ENCODE data around the gene LOXHD1. TPM values are rescaled to one million over a fixed set of nuclear protein-coding genes. Genes with fewer than 3 reads are reported as not detected.

The LOXHD1 gene
- total and polyA plus RNA-seq, 2 of the 13 experiments (the other 11 are each of a cell fraction or from before 2014, with no cell fraction given) = not detected

DNA sequence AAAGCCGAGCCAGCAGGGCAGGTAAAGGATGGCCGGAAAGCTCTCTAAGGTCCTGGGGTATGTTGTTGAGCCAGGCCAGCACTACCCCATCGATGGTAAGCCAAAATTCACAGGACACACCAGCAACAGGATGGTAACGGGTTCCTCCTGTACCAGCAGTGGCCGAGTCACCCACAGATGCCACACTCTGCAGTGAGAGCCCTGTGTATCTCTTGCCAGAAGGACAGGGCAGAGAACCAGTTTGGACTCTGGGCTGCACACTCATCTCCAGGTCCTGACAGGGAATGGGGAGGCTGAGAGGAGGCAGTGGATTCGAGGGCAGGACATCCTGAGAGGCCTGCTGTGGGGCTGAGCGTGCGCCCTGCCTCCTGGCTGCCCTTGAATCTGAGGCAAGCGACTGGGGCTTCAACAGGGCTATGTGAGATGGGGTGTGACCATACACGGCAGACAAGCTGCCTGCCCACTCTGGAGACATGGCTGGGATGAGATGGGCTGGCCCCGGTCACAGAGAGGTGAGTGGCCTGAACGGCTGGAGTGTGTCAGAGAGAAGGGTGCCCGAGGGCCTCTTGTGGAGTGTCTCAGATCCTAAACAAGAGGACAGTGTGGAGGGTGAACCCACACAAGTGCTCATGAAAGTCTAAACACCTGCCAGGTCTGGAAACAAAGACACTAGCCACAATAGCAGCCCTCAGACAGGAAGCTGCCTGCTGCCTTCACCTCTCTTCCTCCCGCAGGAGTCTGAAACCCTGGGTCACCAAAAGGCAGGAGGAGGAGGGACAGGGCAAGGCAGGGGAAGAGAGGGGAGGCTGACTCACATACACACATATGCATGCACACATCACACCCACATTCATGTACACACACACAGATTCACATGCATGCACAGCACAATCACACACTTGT is 182.3 kb downstream of the LOXHD1 start:
- TF ChIP-seq, protein P1, sequence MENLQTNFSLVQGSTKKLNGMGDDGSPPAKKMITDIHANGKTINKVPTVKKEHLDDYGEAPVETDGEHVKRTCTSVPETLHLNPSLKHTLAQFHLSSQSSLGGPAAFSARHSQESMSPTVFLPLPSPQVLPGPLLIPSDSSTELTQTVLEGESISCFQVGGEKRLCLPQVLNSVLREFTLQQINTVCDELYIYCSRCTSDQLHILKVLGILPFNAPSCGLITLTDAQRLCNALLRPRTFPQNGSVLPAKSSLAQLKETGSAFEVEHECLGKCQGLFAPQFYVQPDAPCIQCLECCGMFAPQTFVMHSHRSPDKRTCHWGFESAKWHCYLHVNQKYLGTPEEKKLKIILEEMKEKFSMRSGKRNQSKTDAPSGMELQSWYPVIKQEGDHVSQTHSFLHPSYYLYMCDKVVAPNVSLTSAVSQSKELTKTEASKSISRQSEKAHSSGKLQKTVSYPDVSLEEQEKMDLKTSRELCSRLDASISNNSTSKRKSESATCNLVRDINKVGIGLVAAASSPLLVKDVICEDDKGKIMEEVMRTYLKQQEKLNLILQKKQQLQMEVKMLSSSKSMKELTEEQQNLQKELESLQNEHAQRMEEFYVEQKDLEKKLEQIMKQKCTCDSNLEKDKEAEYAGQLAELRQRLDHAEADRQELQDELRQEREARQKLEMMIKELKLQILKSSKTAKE (CRISPR knock-in tag; IDR thresholded peaks at IDR 0.05; ENCODE audit: borderline replicate concordance) = no peak
- TF ChIP-seq MEF2D (CRISPR knock-in tag; IDR thresholded peaks at IDR 0.05) (peak; percentile 30; the same call in 1 of the 2 replicates), ZNF446 (CRISPR knock-in tag; IDR thresholded peaks at IDR 0.05) (no peak)
- no peak overlapping the region for H2AFZ ChIP-seq (ENCODE audit: low read length)
- peaks cover 0 to 29% of the 10 kb centered on the region in 2 experiments; a peak in 1 of 5 replicates for H3K27me3 ChIP-seq (ENCODE audit: control insufficient read depth in 1 of 2, insufficient read depth in 2 of 2, low read length in 2 of 2)
- BruUV-seq (replicated peaks) = no TSS peak
- no peaks in the 10 kb centered on the region for H3K36me3 ChIP-seq (replicated peaks in 1 of 2; ENCODE audit: control insufficient read depth in 1 of 2, insufficient read depth in 2 of 2, low read length in 2 of 2)
- no peak; the same call in 2 of the 3 replicates for ATAC-seq
- no peak overlapping the region for H3K9ac ChIP-seq (ENCODE audit: insufficient read depth, low read depth, low read length)
- no peak for DNase-seq (ENCODE audit: low spot score)
- no peaks in the 10 kb centered on the region for H4K20me1 ChIP-seq (ENCODE audit: insufficient read depth, low read length)
- POLR2A ChIA-PET = no interaction called here
- in situ Hi-C loops (cut with HindIII; ENCODE audit: extremely low pct_ligation_motif_present, low pct_unique_long_range_greater_than_20kb) (loop anchor here (25.0 kb wide), 1 partner anchor 337 kb away; no protein-coding TSS in a partner anchor), intact Hi-C loops (cut with micrococcal nuclease; ENCODE audit: unreplicated experiment) (no loop called here)
- no peaks in the 10 kb centered on the region for H3K9me3 ChIP-seq (ENCODE audit: low read length)
- no peaks in the 10 kb centered on the region for H3K79me2 ChIP-seq (ENCODE audit: insufficient read depth, low read length)
- FAIRE-seq = no peak
- no peak overlapping the region for H3K4me2 ChIP-seq (ENCODE audit: low read depth, low read length)
- no peak overlapping the region for H3K4me3 ChIP-seq (replicated peaks in 1 of 3; ENCODE audit: insufficient read depth in 1 of 3, low read depth in 2 of 3, low read length in 3 of 3)
- CTCF ChIA-PET (ENCODE audit: low intra/inter-chr PET ratio, low total read pairs) = no interaction called here
- no peaks in the 10 kb centered on the region for H3K4me1 ChIP-seq (ENCODE audit: insufficient read depth, low read length)
- 20% methylated on average over 3 of the region's 14 CpGs for WGBS (ENCODE audit: low lambda C conversion rate)
- H3K27ac ChIP-seq (ENCODE audit: extremely low read length, insufficient read depth, low read length) = no peak overlapping the region
